ENCODE measurements around the gene SCAPER.

SCAPER gene

GRCh38 chr15:76929011-76929760 lies 24.0 kb upstream of the SCAPER start:
- Histone ChIP-seq H3K4me1 (ENCODE audit: control insufficient read depth in 1 of 2, insufficient read depth in 1 of 2, low read depth in 1 of 2, low read length in 1 of 2) (peaks cover 13% of the 10 kb centered on the region in 2 experiments), H3K27ac (no peak overlapping the region), H3K4me3 (ENCODE audit: low read depth in 1 of 2, low read length in 1 of 2) (no peak overlapping the region), H3K9me3 (no peaks in the 10 kb centered on the region), H3K36me3 (no peaks in the 10 kb centered on the region), H3K27me3 (no peaks in the 10 kb centered on the region)
- no peak for TF ChIP-seq CTCF (IDR thresholded peaks at IDR 0.05)

- no peak overlapping the region for H3K4me3 ChIP-seq (ENCODE audit: low read depth in 1 of 2, low read length in 1 of 2)
- peaks cover 13% of the 10 kb centered on the region in 2 experiments for H3K4me1 ChIP-seq (ENCODE audit: control insufficient read depth in 1 of 2, insufficient read depth in 1 of 2, low read depth in 1 of 2, low read length in 1 of 2)
- no peak overlapping the region for H3K27ac ChIP-seq
- no peak for TF ChIP-seq CTCF (IDR thresholded peaks at IDR 0.05)
- no peaks in the 10 kb centered on the region for H3K27me3 ChIP-seq
- H3K9me3 ChIP-seq, result no peaks in the 10 kb centered on the region
- H3K36me3 ChIP-seq, result no peaks in the 10 kb centered on the region
Measured at GRCh38 chr15:76928201-76928600, 23.1 kb upstream of the SCAPER start.

GRCh38 chr15:76916369-76916768 lies 11.2 kb upstream of the SCAPER start:
- H3K4me3 ChIP-seq (ENCODE audit: low read depth in 1 of 2, low read length in 1 of 2), result no peak overlapping the region
- no peak overlapping the region for H3K27ac ChIP-seq
- no peaks in the 10 kb centered on the region for H3K4me1 ChIP-seq (ENCODE audit: control insufficient read depth in 1 of 2, insufficient read depth in 1 of 2, low read depth in 1 of 2, low read length in 1 of 2)
- no peak for TF ChIP-seq CTCF (IDR thresholded peaks at IDR 0.05)
- peaks cover 11% of the 10 kb centered on the region for H3K27me3 ChIP-seq
- H3K9me3 ChIP-seq, result no peaks in the 10 kb centered on the region
- no peaks in the 10 kb centered on the region for H3K36me3 ChIP-seq

- Histone ChIP-seq H3K9me3 (no peaks in the 10 kb centered on the region), H3K4me1 (ENCODE audit: control insufficient read depth in 1 of 2, insufficient read depth in 1 of 2, low read depth in 1 of 2, low read length in 1 of 2) (no peaks in the 10 kb centered on the region), H3K27ac (no peak overlapping the region), H3K27me3 (peaks cover 7% of the 10 kb centered on the region), H3K4me3 (ENCODE audit: low read depth in 1 of 2, low read length in 1 of 2) (no peak overlapping the region), H3K36me3 (no peaks in the 10 kb centered on the region)
- no peak for TF ChIP-seq CTCF (IDR thresholded peaks at IDR 0.05)
Measured at GRCh38 chr15:76913737-76914136, 8.6 kb upstream of the SCAPER start.

GRCh38 chr15:76912430-76912829 lies 7.3 kb upstream of the SCAPER start:
- no peak overlapping the region for H3K4me3 ChIP-seq (ENCODE audit: low read depth in 1 of 2, low read length in 1 of 2)
- H3K9me3 ChIP-seq, result no peaks in the 10 kb centered on the region
- no peaks in the 10 kb centered on the region for H3K36me3 ChIP-seq
- TF ChIP-seq CTCF (IDR thresholded peaks at IDR 0.05), result no peak
- no peaks in the 10 kb centered on the region for H3K4me1 ChIP-seq (ENCODE audit: control insufficient read depth in 1 of 2, insufficient read depth in 1 of 2, low read depth in 1 of 2, low read length in 1 of 2)
- no peaks in the 10 kb centered on the region for H3K27me3 ChIP-seq
- H3K27ac ChIP-seq, result no peak overlapping the region

Measured in neutrophil (primary cell).